ENCODE results near the gene MYO15A.

The MYO15A gene

DNA sequence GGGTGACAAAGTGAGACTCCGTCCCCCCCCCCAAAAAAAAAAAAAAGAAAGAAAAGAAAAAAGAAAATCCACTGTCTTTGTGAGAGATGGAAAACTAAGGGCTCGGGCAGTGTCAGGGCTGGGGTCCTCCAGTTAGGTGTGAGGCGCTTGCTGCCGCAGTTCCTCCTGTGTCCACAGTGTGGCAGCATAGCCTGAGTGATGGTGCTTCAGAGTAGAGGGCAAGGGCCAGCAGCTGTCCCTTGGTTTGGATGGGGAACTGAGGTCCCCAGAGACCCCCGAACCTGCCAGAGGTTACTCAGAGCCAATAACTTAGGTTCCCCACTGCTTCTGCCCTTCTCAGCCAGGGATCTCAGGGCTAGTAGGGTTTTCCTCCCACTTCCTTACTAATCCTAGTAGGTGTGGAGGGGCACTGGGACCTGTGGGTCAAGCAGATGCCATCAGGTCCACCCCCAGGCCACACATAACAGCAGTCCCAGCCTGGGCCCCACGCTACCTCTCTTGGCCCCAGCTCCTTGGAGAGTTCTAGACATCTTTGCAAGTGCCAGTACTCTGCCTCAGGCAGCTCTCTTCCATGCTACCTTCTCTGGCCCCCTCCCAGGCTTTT is 109.0 kb downstream of the MYO15A start:
- no peak overlapping the region for H3K4me3 ChIP-seq (ENCODE audit: low read length)
- H3K27me3 ChIP-seq (ENCODE audit: insufficient read depth, low read length) = no peaks in the 10 kb centered on the region
- no peaks in the 10 kb centered on the region for H3K4me1 ChIP-seq (ENCODE audit: insufficient read depth, low read length)
- H3K27ac ChIP-seq (ENCODE audit: low read length) = no peak overlapping the region
- no peak overlapping the region for H3K9ac ChIP-seq (ENCODE audit: low read depth, low read length)
- H3K9me3 ChIP-seq (ENCODE audit: insufficient read depth, low read depth, low read length) = no peaks in the 10 kb centered on the region
- H3K36me3 ChIP-seq (ENCODE audit: insufficient read depth, low read depth, low read length) = no peaks in the 10 kb centered on the region

DNA sequence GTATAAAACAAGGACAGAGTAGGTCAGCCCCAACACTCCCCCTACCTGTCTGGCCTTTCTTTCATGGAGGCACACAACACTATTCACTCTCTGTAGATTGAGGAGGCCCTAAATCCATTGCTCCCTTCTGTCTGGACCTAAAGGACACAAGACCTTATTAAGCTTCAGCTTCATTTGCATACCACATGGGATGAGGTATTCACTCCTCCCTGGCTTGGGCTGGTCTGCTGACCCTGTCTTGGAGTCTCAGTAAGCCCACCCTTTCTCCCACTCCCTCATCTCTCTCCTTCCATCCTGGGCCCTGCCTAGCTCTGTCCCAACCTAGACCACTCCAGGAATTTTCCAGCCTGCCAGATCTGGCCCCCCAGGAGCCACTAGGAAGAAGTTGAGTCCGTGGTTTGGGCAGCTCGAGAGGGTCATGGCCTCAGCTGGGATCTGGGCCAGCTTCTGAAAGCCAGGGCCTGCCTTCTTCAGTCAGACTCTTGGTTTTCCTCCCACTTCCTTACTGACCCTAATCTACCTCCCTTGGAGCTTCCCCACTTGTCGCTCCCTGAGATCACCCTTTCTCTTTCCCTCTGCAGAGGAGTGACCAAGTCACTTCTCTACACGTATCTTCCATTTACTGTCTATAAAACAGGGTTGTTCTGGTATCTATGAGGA is 110.3 kb downstream of the MYO15A start:
- Histone ChIP-seq H3K27me3 (ENCODE audit: insufficient read depth, low read length) (no peaks in the 10 kb centered on the region), H3K9me3 (ENCODE audit: insufficient read depth, low read depth, low read length) (no peaks in the 10 kb centered on the region), H3K4me1 (ENCODE audit: insufficient read depth, low read length) (peaks cover under 1% of the 10 kb centered on the region; the same call in 1 of the 2 replicates), H3K27ac (ENCODE audit: low read length) (no peak overlapping the region), H3K36me3 (ENCODE audit: insufficient read depth, low read depth, low read length) (no peaks in the 10 kb centered on the region), H3K4me3 (ENCODE audit: low read length) (no peak overlapping the region), H3K9ac (ENCODE audit: low read depth, low read length) (no peak overlapping the region)

DNA sequence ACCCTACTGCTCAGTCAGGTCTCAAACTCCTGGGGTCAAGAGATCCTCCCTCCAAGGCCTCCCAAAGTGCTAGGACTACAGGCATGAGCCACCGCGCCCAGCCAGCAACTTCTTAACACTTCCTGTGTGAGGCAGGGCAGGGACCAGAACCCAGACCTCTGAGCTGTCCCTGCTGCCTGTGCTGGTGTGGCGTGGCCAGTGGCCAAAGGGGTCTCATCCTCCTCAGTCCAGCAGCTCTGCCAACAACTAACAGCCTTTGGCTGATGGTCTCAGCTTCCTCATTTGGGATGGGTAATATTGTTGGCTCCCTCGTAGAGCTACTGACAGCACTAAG is 115.5 kb downstream of the MYO15A start:
- Histone ChIP-seq H3K4me1 (ENCODE audit: insufficient read depth, low read length) (peaks cover 5% of the 10 kb centered on the region; the same call in 1 of the 2 replicates), H3K9ac (ENCODE audit: low read depth, low read length) (peak overlapping the region; percentile 86; the same call in 1 of the 2 replicates), H3K36me3 (ENCODE audit: insufficient read depth, low read depth, low read length) (no peaks in the 10 kb centered on the region), H3K4me3 (ENCODE audit: low read length) (peak overlapping the region; percentile 71; the same call in 1 of the 2 replicates), H3K9me3 (ENCODE audit: insufficient read depth, low read depth, low read length) (no peaks in the 10 kb centered on the region), H3K27me3 (ENCODE audit: insufficient read depth, low read length) (no peaks in the 10 kb centered on the region), H3K27ac (ENCODE audit: low read length) (peak overlapping the region; percentile 75)

DNA sequence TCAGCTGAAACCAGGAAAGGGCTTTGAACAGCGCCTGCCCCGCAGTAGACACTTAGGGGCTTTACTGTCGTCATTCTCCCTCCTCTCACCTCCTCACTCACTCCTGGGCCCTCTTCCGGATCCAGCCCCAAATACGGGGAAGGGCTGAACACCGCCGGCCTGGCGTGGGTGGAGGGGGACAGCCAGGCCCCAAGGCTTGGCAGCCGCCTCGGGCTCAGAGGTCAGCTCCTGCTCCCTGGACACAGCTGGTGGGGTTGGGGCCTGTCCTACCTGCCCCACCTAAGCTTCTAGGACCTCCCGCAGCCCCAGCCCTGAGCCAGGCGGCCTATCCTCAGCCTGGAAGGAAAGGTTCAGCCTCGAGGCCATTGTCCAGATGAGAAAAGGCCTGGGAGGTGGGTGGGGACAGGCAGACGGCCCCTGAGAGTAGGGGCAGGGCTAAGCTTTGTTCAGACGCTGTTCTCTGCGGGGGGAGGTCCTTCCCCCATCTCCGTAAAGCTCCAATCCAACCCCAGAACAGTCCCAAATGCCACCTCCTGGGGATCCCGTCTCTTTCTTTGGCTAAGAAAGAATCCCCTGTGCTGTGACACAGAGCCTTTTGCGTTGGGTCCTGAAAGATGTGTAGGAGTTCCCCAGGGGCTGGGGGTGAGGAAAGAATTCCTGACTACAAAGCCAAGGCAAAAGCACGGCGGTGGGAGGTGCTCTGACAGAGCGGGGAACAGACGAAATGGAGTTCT is 116.0 kb downstream of the MYO15A start:
- H3K27me3 ChIP-seq (ENCODE audit: insufficient read depth, low read length) = no peaks in the 10 kb centered on the region
- no peaks in the 10 kb centered on the region for H3K36me3 ChIP-seq (ENCODE audit: insufficient read depth, low read depth, low read length)
- peak overlapping the region; percentile 75 for H3K27ac ChIP-seq (ENCODE audit: low read length)
- no peaks in the 10 kb centered on the region for H3K9me3 ChIP-seq (ENCODE audit: insufficient read depth, low read depth, low read length)
- peak overlapping the region; percentile 86 for H3K9ac ChIP-seq (ENCODE audit: low read depth, low read length)
- peaks cover 5% of the 10 kb centered on the region; the same call in 1 of the 2 replicates for H3K4me1 ChIP-seq (ENCODE audit: insufficient read depth, low read length)
- peak overlapping the region; percentile 71 for H3K4me3 ChIP-seq (ENCODE audit: low read length)

GRCh38 chr17:18225121-18225641 is 116.6 kb downstream of the MYO15A start, which contains the start of gene LLGL1:
LLGL1 (plus strand) TSS chr17:18225635; CDS start chr17:18225683, 48 bp downstream.
- H3K4me3 ChIP-seq (ENCODE audit: low read length) = peak within 1 kb of the TSS; percentile 94
- H3K9ac ChIP-seq (ENCODE audit: low read depth, low read length) = peak within 1 kb of the TSS; percentile 92
- no peaks in the 10 kb centered on the region for H3K9me3 ChIP-seq (ENCODE audit: insufficient read depth, low read depth, low read length)
- peak within 1 kb of the TSS; percentile 75 for H3K27ac ChIP-seq (ENCODE audit: low read length)
- H3K27me3 ChIP-seq (ENCODE audit: insufficient read depth, low read length) = no peaks in the 10 kb centered on the region
- no peaks in the 10 kb centered on the region for H3K36me3 ChIP-seq (ENCODE audit: insufficient read depth, low read depth, low read length)
- peaks cover 5% of the 10 kb centered on the region; the same call in 1 of the 2 replicates for H3K4me1 ChIP-seq (ENCODE audit: insufficient read depth, low read length)

DNA sequence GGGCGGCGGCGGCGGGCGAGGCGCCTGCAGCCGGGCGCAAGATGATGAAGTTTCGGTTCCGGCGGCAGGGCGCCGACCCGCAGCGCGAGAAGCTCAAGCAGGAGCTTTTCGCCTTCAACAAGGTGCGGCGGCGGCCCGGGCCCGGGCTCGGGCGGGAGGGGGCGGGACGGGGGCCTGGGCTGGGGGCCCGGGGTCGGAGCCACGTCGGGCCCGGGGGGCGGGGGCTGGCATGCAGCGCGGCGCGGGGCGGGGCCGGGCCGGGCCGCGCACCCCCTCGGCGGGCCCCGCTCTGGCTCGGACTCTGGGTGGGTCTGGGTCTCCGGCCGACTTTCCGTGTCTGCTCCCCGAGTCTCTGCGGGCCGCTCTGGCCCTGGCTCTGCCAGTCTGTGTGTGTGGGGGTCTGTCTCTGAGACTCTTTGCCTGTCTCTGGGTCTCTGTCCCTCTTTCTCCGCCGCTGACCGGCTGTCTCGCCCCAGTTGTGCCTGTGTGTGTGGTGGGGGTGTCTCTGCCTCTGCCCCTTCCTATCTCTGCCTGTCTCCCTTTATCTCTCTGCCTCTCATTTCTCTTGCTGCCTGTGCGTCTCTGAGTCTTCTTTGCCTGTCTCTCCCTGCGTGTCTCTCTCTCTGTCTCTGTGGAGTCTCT is 117.2 kb downstream of the MYO15A start:
- Histone ChIP-seq H3K36me3 (ENCODE audit: insufficient read depth, low read depth, low read length) (no peaks in the 10 kb centered on the region), H3K9ac (ENCODE audit: low read depth, low read length) (peak overlapping the region; percentile 92), H3K27me3 (ENCODE audit: insufficient read depth, low read length) (no peaks in the 10 kb centered on the region), H3K27ac (ENCODE audit: low read length) (no peak overlapping the region), H3K4me1 (ENCODE audit: insufficient read depth, low read length) (peaks cover 5% of the 10 kb centered on the region; the same call in 1 of the 2 replicates), H3K9me3 (ENCODE audit: insufficient read depth, low read depth, low read length) (no peaks in the 10 kb centered on the region), H3K4me3 (ENCODE audit: low read length) (peak overlapping the region; percentile 94)

GRCh38 chr17:18226284-18226945 is 117.9 kb downstream of the MYO15A start:
- no peak overlapping the region for H3K27ac ChIP-seq (ENCODE audit: low read length)
- no peaks in the 10 kb centered on the region for H3K36me3 ChIP-seq (ENCODE audit: insufficient read depth, low read depth, low read length)
- H3K27me3 ChIP-seq (ENCODE audit: insufficient read depth, low read length) = no peaks in the 10 kb centered on the region
- peak overlapping the region; percentile 92 for H3K9ac ChIP-seq (ENCODE audit: low read depth, low read length)
- H3K9me3 ChIP-seq (ENCODE audit: insufficient read depth, low read depth, low read length) = no peaks in the 10 kb centered on the region
- H3K4me1 ChIP-seq (ENCODE audit: insufficient read depth, low read length) = peaks cover 5% of the 10 kb centered on the region; the same call in 1 of the 2 replicates
- H3K4me3 ChIP-seq (ENCODE audit: low read length) = peak overlapping the region; percentile 94

GRCh38 chr17:18227635-18228034 is 119.1 kb downstream of the MYO15A start:
- H3K9me3 ChIP-seq (ENCODE audit: insufficient read depth, low read depth, low read length) = no peaks in the 10 kb centered on the region
- no peaks in the 10 kb centered on the region for H3K27me3 ChIP-seq (ENCODE audit: insufficient read depth, low read length)
- no peak overlapping the region for H3K9ac ChIP-seq (ENCODE audit: low read depth, low read length)
- H3K4me3 ChIP-seq (ENCODE audit: low read length) = no peak overlapping the region
- H3K4me1 ChIP-seq (ENCODE audit: insufficient read depth, low read length) = peaks cover 5% of the 10 kb centered on the region; the same call in 1 of the 2 replicates
- peaks cover 7% of the 10 kb centered on the region; the same call in 1 of the 2 replicates for H3K36me3 ChIP-seq (ENCODE audit: insufficient read depth, low read depth, low read length)
- no peak overlapping the region for H3K27ac ChIP-seq (ENCODE audit: low read length)

GRCh38 chr17:18228176-18228682 is 119.7 kb downstream of the MYO15A start:
- Histone ChIP-seq H3K4me3 (ENCODE audit: low read length) (no peak overlapping the region), H3K36me3 (ENCODE audit: insufficient read depth, low read depth, low read length) (peaks cover 13% of the 10 kb centered on the region; the same call in 1 of the 2 replicates), H3K4me1 (ENCODE audit: insufficient read depth, low read length) (peaks cover 5% of the 10 kb centered on the region; the same call in 1 of the 2 replicates), H3K9me3 (ENCODE audit: insufficient read depth, low read depth, low read length) (no peaks in the 10 kb centered on the region), H3K27ac (ENCODE audit: low read length) (no peak overlapping the region), H3K27me3 (ENCODE audit: insufficient read depth, low read length) (no peaks in the 10 kb centered on the region), H3K9ac (ENCODE audit: low read depth, low read length) (no peak overlapping the region)

- Histone ChIP-seq H3K4me3 (ENCODE audit: low read length) (no peak overlapping the region), H3K27ac (ENCODE audit: low read length) (no peak overlapping the region), H3K27me3 (ENCODE audit: insufficient read depth, low read length) (no peaks in the 10 kb centered on the region), H3K4me1 (ENCODE audit: insufficient read depth, low read length) (peaks cover under 1% of the 10 kb centered on the region; the same call in 1 of the 2 replicates), H3K9me3 (ENCODE audit: insufficient read depth, low read depth, low read length) (no peaks in the 10 kb centered on the region), H3K9ac (ENCODE audit: low read depth, low read length) (no peak overlapping the region), H3K36me3 (ENCODE audit: insufficient read depth, low read depth, low read length) (peaks cover 23% of the 10 kb centered on the region)
Measured at GRCh38 chr17:18229254-18229653, 120.7 kb downstream of the MYO15A start.
